HCT116 (cell line): ENCODE data around the gene UBE2H. TPM values are rescaled to one million over a fixed set of nuclear protein-coding genes. Genes with fewer than 3 reads are reported as not detected.

ENCODE experiments used
- ATAC-seq: fragments of 200-7000 bp; cut with Tn5 transposase; 2 replicates; pipeline ENCODE4 v1.9.1; 2020; ENCODE audit warnings: mild to moderate bottlenecking, moderate library complexity
- BruUV-seq: library from RNA; stranded (reverse); fragments of 400-500 nt; replicated peaks from 2 replicates; lab custom pipeline; 2021; lab: Mats Ljungman, UMichigan
- CTCF ChIA-PET: fragments of 300-600 bp; sonication (Branson Sonifier 250); formaldehyde crosslinking; loops from one replicate; lab custom pipeline; 2021; ENCODE audit warnings: antibody characterized with exemption; lab: Charles Lee
- POLR2A ChIA-PET: fragments of 300-600, 350-600 bp; sonication (Branson Sonifier 250); formaldehyde crosslinking; loops from one replicate; lab custom pipeline; 2021; ENCODE audit warnings: antibody characterized with exemption; lab: Charles Lee
- RAD21 ChIA-PET, 2 experiments: fragments of 300-600 bp; sonication (Branson Sonifier 250); formaldehyde crosslinking; loops; one replicate each; lab custom pipeline; 2023; ENCODE audit warnings: low total read pairs in 2 of 2; ENCODE audit not compliant: uncharacterized antibody in 2 of 2, unreplicated experiment in 2 of 2, low non-redundant PET in 1 of 2; lab: Charles Lee
- DNase-seq: peaks from one replicate; pipeline ENCODE4 v3.0.0-alpha.2; 2010; ENCODE audit warnings: low read depth, low spot score
- H2AFZ ChIP-seq: fragments of 200-600 bp; shearing (Covaris generic), sonication (generic); 2 replicates; pipeline ENCODE4 v1.6.1; 2017; ENCODE audit warnings: low read depth, mixed run types, mixed read lengths, antibody characterized with exemption, low read length; ENCODE audit not compliant: poor library complexity, severe bottlenecking
- H3K27ac ChIP-seq: 2 replicates; pipeline ENCODE4 v1.5.1; 2012; ENCODE audit warnings: low read depth, low read length
- H3K27me3 ChIP-seq: fragments of 200-600 bp; sonication (generic); 2 replicates; pipeline ENCODE4 v1.6.1; 2016; ENCODE audit warnings: mixed run types, low read length, mixed read lengths; ENCODE audit not compliant: insufficient read depth
- H3K36me3 ChIP-seq, 2 experiments: fragments of 200-500 bp in 1 of 2; fragments of 200-600 bp in 1 of 2; sonication (Bioruptor generic) in 1 of 2; sonication (generic) in 1 of 2; 2 replicates each; pipeline versions ENCODE4 v1.5.1 to v1.6.1; 2014 to 2016; ENCODE audit warnings: low read length in 2 of 2, inconsistent platforms in 1 of 2, mixed read lengths in 1 of 2, mixed run types in 1 of 2; ENCODE audit not compliant: insufficient read depth in 2 of 2, control insufficient read depth in 1 of 2
- H3K4me1 ChIP-seq, 2 experiments: fragments of 200-600 bp in 1 of 2; sonication (generic) in 1 of 2; 2 replicates each; pipeline versions ENCODE4 v1.5.1 to v1.6.1; 2012 to 2017; ENCODE audit warnings: low read length in 2 of 2, inconsistent platforms in 1 of 2, mild to moderate bottlenecking in 1 of 2, mixed read lengths in 1 of 2, mixed run types in 1 of 2, moderate library complexity in 1 of 2; ENCODE audit not compliant: insufficient read depth in 2 of 2, control insufficient read depth in 1 of 2
- H3K4me2 ChIP-seq: fragments of 200-600 bp; sonication (generic); 2 replicates; pipeline ENCODE4 v1.6.1; 2017; ENCODE audit warnings: mixed run types, low read length, mixed read lengths
- H3K4me3 ChIP-seq, 2 experiments: fragments of 200-600 bp in 1 of 2; sonication (generic) in 1 of 2; replicated peaks in 1 of 2; 2 replicates each; pipeline ENCODE4 v1.5.1; 2011 to 2016; ENCODE audit warnings: low read length in 2 of 2, control low read depth in 1 of 2, low read depth in 1 of 2, mild to moderate bottlenecking in 1 of 2, mixed read lengths in 1 of 2, mixed run types in 1 of 2
- H3K79me2 ChIP-seq: fragments of 200-600 bp; sonication (generic); 2 replicates; pipeline ENCODE4 v1.6.1; 2017; ENCODE audit warnings: mild to moderate bottlenecking, mixed run types, low read length, moderate library complexity, mixed read lengths; ENCODE audit not compliant: insufficient read depth
- H3K9ac ChIP-seq: fragments of 200-600 bp; sonication (generic); 2 replicates; pipeline ENCODE4 v1.6.1; 2016; ENCODE audit warnings: low read length, mixed read lengths
- H3K9me2 ChIP-seq: fragments of 200-600 bp; sonication (generic), shearing (Covaris generic); 2 replicates; pipeline ENCODE4 v1.6.1; 2017; ENCODE audit warnings: mixed run types, mild to moderate bottlenecking, moderate library complexity; ENCODE audit not compliant: insufficient read depth
- H3K9me3 ChIP-seq, 2 experiments: fragments of 200-500 bp in 1 of 2; fragments of 200-600 bp in 1 of 2; sonication (Bioruptor generic) in 1 of 2; sonication (generic) in 1 of 2; 2 replicates each; pipeline ENCODE4 v1.6.1; 2014 to 2017; ENCODE audit warnings: low read length in 2 of 2, mixed read lengths in 2 of 2, inconsistent platforms in 1 of 2, low read depth in 1 of 2, mild to moderate bottlenecking in 1 of 2, mixed run types in 1 of 2, moderate library complexity in 1 of 2; ENCODE audit not compliant: control insufficient read depth in 1 of 2, insufficient read depth in 1 of 2
- H4K20me1 ChIP-seq: fragments of 200-600 bp; sonication (generic), shearing (Covaris generic); 2 replicates; pipeline ENCODE4 v1.6.1; 2017; ENCODE audit warnings: mixed run types, mild to moderate bottlenecking, moderate library complexity; ENCODE audit not compliant: insufficient read depth
- CEBPB ChIP-seq: IDR thresholded peaks from 2 replicates; pipeline ENCODE4 v1.6.1; 2012; ENCODE audit warnings: low read depth
- EGR1 ChIP-seq: IDR thresholded peaks from 2 replicates; pipeline ENCODE4 v1.6.1; 2012; ENCODE audit warnings: low read depth
- EZH2 ChIP-seq: fragments of 200-600 bp; sonication (generic); IDR thresholded peaks from 2 replicates; pipeline ENCODE4 v1.6.1; 2017; ENCODE audit warnings: antibody characterized with exemption, mixed run types
- EZH2phosphoT487 ChIP-seq: fragments of 200-600 bp; IDR thresholded peaks from 2 replicates; pipeline ENCODE4 v1.6.1; 2018; ENCODE audit warnings: antibody characterized with exemption, borderline replicate concordance
- POLR2A ChIP-seq: IDR thresholded peaks from 2 replicates; pipeline ENCODE4 v1.7.0; 2011; ENCODE audit warnings: borderline replicate concordance; ENCODE audit not compliant: insufficient read depth, insufficient read length; ENCODE audit errors: extremely low read depth
- SIN3A ChIP-seq: IDR thresholded peaks from 2 replicates; pipeline ENCODE4 v1.6.1; 2012; ENCODE audit warnings: low read depth
- SRF ChIP-seq: IDR thresholded peaks from 2 replicates; pipeline ENCODE4 v1.6.1; 2012; ENCODE audit warnings: low read depth
- ZFX ChIP-seq: fragments of 450-650 bp; IDR thresholded peaks from 2 replicates; pipeline ENCODE4 v1.6.1; 2017
- ZNF274 ChIP-seq: fragments of 200-500 bp; sonication (Bioruptor generic); IDR thresholded peaks from 2 replicates; pipeline ENCODE4 v1.6.1; 2014; ENCODE audit warnings: mild to moderate bottlenecking, low read depth, low read length, inconsistent platforms
- intact Hi-C: fragments of 100-400 bp; cut with micrococcal nuclease; formaldehyde crosslinking; loops from 2 replicates; pipeline ENCODE4 v1.10.0; 2022
- total RNA-seq: library from RNA; stranded (reverse); gene quantifications from one replicate; pipeline ENCODE4 v1.2.1, GENCODE V29; 2021; ENCODE audit not compliant: unreplicated experiment
- TF ChIP-seq, protein P1 (sequence below): IDR thresholded peaks from 2 replicates; pipeline ENCODE4 v1.6.1; 2012
- TF ChIP-seq, protein P2 (sequence below): IDR thresholded peaks from 2 replicates; pipeline ENCODE4 v1.6.1; 2012; ENCODE audit warnings: low read depth

Gene UBE2H
- total RNA-seq, 1 experiment from 2014 or later = 117 TPM

DNA sequence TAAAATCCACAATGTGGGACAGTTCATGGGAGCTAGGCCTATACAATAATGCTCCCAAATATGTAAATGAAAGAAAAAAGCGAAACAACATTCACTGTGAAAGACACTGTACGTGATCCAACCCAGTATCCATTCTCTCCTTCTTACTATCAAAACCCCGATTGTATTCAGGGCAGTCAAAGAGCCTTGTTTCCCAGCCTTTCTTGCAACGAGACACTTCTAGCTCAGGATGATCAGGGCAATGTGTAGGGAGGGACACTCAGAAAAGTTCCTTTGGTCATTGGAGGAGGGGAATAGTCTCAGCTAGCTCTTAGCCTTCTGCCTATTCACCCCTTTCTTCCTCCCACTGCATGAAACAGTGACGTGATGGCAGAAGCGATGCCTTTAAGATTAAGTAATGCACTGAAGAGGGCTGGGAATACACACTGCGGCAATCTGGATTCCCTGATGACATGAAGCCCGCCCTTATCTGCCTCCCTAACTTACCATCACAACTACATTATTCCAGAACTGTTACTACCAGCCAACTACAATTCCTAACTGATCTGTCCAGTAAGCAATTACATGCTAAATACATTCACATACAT is 27.3 kb downstream of the UBE2H start:
- H3K9me3 ChIP-seq = no peaks in the 10 kb centered on the region
- CTCF ChIA-PET = no interaction called here

More for the DNA sequence above, 27.3 kb downstream of the UBE2H start:
- TF ChIP-seq POLR2A (no peak), EGR1 (no peak), CEBPB (no peak), EZH2 (no peak), SRF (no peak), ZNF274 (no peak), SIN3A (no peak), ZFX (no peak), EZH2phosphoT487 (no peak)
- TF ChIP-seq, protein P1, sequence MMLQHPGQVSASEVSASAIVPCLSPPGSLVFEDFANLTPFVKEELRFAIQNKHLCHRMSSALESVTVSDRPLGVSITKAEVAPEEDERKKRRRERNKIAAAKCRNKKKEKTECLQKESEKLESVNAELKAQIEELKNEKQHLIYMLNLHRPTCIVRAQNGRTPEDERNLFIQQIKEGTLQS = no peak
- TF ChIP-seq, protein P2, sequence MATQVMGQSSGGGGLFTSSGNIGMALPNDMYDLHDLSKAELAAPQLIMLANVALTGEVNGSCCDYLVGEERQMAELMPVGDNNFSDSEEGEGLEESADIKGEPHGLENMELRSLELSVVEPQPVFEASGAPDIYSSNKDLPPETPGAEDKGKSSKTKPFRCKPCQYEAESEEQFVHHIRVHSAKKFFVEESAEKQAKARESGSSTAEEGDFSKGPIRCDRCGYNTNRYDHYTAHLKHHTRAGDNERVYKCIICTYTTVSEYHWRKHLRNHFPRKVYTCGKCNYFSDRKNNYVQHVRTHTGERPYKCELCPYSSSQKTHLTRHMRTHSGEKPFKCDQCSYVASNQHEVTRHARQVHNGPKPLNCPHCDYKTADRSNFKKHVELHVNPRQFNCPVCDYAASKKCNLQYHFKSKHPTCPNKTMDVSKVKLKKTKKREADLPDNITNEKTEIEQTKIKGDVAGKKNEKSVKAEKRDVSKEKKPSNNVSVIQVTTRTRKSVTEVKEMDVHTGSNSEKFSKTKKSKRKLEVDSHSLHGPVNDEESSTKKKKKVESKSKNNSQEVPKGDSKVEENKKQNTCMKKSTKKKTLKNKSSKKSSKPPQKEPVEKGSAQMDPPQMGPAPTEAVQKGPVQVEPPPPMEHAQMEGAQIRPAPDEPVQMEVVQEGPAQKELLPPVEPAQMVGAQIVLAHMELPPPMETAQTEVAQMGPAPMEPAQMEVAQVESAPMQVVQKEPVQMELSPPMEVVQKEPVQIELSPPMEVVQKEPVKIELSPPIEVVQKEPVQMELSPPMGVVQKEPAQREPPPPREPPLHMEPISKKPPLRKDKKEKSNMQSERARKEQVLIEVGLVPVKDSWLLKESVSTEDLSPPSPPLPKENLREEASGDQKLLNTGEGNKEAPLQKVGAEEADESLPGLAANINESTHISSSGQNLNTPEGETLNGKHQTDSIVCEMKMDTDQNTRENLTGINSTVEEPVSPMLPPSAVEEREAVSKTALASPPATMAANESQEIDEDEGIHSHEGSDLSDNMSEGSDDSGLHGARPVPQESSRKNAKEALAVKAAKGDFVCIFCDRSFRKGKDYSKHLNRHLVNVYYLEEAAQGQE = no peak
- H3K36me3 ChIP-seq = peaks cover 6 to 11% of the 10 kb centered on the region in 2 experiments; a peak in 2 of 4 replicates
- no peaks in the 10 kb centered on the region for H3K9me2 ChIP-seq
- H3K27me3 ChIP-seq = no peaks in the 10 kb centered on the region
- peaks cover 84% of the 10 kb centered on the region for H3K79me2 ChIP-seq
- peaks cover 22 to 26% of the 10 kb centered on the region in 2 experiments; a peak in 3 of 4 replicates for H3K4me1 ChIP-seq
- ATAC-seq (no peak), DNase-seq (no peak)
- intact Hi-C loops = no loop called here
- 0 out of 2 replicates have a peak, but pooled peaks cover 3% of the 10 kb centered on the region for H4K20me1 ChIP-seq
- RAD21 ChIA-PET = no interaction called here
- POLR2A ChIA-PET = interaction anchor here (0.9 kb wide), 1 partner anchor 12 kb away, joined by 5 read pairs; no protein-coding TSS in a partner anchor
- H3K4me2 ChIP-seq = no peak overlapping the region
- no TSS peak for BruUV-seq
- H3K4me3 ChIP-seq = no peak overlapping the region
- no peak overlapping the region for H2AFZ ChIP-seq
- H3K9ac ChIP-seq = no peak overlapping the region
- no peak overlapping the region for H3K27ac ChIP-seq
